HFFc6 (cell line): ENCODE data around the gene STX16. TPM values are rescaled to one million over a fixed set of nuclear protein-coding genes. Genes with fewer than 3 reads are reported as not detected.

Experiments
- DNase-seq: peaks from one replicate; pipeline ENCODE4 v3.0.0-alpha.2; 2018
- H3K27ac Mint-ChIP-seq: 2 replicates; pipeline ENCODE4 v1.8.0; 2020; ENCODE audit warnings: mild to moderate bottlenecking, mixed read lengths
- H3K27me3 Mint-ChIP-seq: 2 replicates; pipeline ENCODE4 v1.8.0; 2021; ENCODE audit warnings: mild to moderate bottlenecking, moderate library complexity, mixed read lengths; ENCODE audit not compliant: insufficient read depth
- H3K36me3 Mint-ChIP-seq: 2 replicates; pipeline ENCODE4 v1.8.0; 2021; ENCODE audit warnings: low read depth, mixed read lengths
- H3K4me1 Mint-ChIP-seq: 2 replicates; pipeline ENCODE4 v1.8.0; 2020; ENCODE audit warnings: low read depth, mixed read lengths
- H3K4me3 Mint-ChIP-seq: 2 replicates; pipeline ENCODE4 v1.8.0; 2020; ENCODE audit warnings: mild to moderate bottlenecking, moderate library complexity, mixed read lengths
- H3K9me3 Mint-ChIP-seq: 2 replicates; pipeline ENCODE4 v1.8.0; 2020; ENCODE audit warnings: mild to moderate bottlenecking, mixed read lengths
- CTCF ChIP-seq: fragments of 200-600 bp; sonication (generic); IDR thresholded peaks from 2 replicates; pipeline ENCODE4 v1.5.0; 2021; ENCODE audit warnings: antibody characterized with exemption, mild to moderate bottlenecking
- total RNA-seq, 6 experiments: library from RNA; stranded (reverse); fragmentation: NEBNext Ultra II Directional; extraction: Animal tissue kit (Norgen Biotek cat#: 25700); gene quantifications; 2 replicates in 1 of 6; 3 replicates in 5 of 6; pipeline ENCODE4 v1.2.3, GENCODE V29; 2021

Gene STX16
- total RNA-seq, 6 experiments from 2014 or later = 44.4 to 51.8 (median 48.3) TPM

GRCh38 chr20:58717278-58718091 is 66.4 kb downstream of the STX16 start:
- no peak for DNase-seq
- H3K36me3 Mint-ChIP-seq = no peaks in the 10 kb centered on the region
- 0 out of 2 replicates have a peak, but pooled peaks have one; percentile 17 for TF ChIP-seq CTCF
- H3K27ac Mint-ChIP-seq = no peak overlapping the region
- H3K27me3 Mint-ChIP-seq = peaks cover 14% of the 10 kb centered on the region
- no peak overlapping the region for H3K4me3 Mint-ChIP-seq
- H3K9me3 Mint-ChIP-seq = no peaks in the 10 kb centered on the region
- H3K4me1 Mint-ChIP-seq = no peaks in the 10 kb centered on the region

GRCh38 chr20:58718121-58718563 is 67.1 kb downstream of the STX16 start:
- H3K36me3 Mint-ChIP-seq = no peaks in the 10 kb centered on the region
- DNase-seq = no peak
- no peak overlapping the region for H3K4me3 Mint-ChIP-seq
- H3K9me3 Mint-ChIP-seq = no peaks in the 10 kb centered on the region
- H3K27ac Mint-ChIP-seq = no peak overlapping the region
- no peak for TF ChIP-seq CTCF
- peaks cover 19% of the 10 kb centered on the region for H3K27me3 Mint-ChIP-seq
- no peaks in the 10 kb centered on the region for H3K4me1 Mint-ChIP-seq

GRCh38 chr20:58718729-58719128 is 67.6 kb downstream of the STX16 start:
- Mint-ChIP-seq H3K27me3 (peaks cover 24% of the 10 kb centered on the region), H3K36me3 (no peaks in the 10 kb centered on the region), H3K4me1 (no peaks in the 10 kb centered on the region), H3K9me3 (no peaks in the 10 kb centered on the region), H3K4me3 (no peak overlapping the region), H3K27ac (no peak overlapping the region)
- DNase-seq = no peak
- TF ChIP-seq CTCF = no peak

- H3K27ac Mint-ChIP-seq = no peak overlapping the region
- no peaks in the 10 kb centered on the region for H3K9me3 Mint-ChIP-seq
- no peaks in the 10 kb centered on the region for H3K36me3 Mint-ChIP-seq
- no peak overlapping the region for H3K4me3 Mint-ChIP-seq
- DNase-seq = no peak
- no peaks in the 10 kb centered on the region for H3K4me1 Mint-ChIP-seq
- TF ChIP-seq CTCF = no peak
- H3K27me3 Mint-ChIP-seq = peaks cover 28% of the 10 kb centered on the region
These were observed 68.2 kb downstream of the STX16 start for GRCh38 chr20:58719258-58719657.

GRCh38 chr20:58719971-58720371 is 68.9 kb downstream of the STX16 start:
- H3K9me3 Mint-ChIP-seq = no peaks in the 10 kb centered on the region
- no peak overlapping the region for H3K27ac Mint-ChIP-seq
- H3K4me1 Mint-ChIP-seq = no peaks in the 10 kb centered on the region
- no peak for DNase-seq
- TF ChIP-seq CTCF = no peak
- H3K36me3 Mint-ChIP-seq = no peaks in the 10 kb centered on the region
- no peak overlapping the region for H3K4me3 Mint-ChIP-seq
- H3K27me3 Mint-ChIP-seq = peaks cover 32% of the 10 kb centered on the region
